OCI-LY1 (cell line): Measurements from ENCODE around the gene SERTAD2.

Experiments used
- H2AFZ ChIP-seq: fragments of 200-600 bp; sonication (generic), shearing (Covaris generic); 2 replicates; pipeline ENCODE4 v1.6.0; 2014; ENCODE audit warnings: antibody characterized with exemption, mild to moderate bottlenecking, low read length
- H3F3A ChIP-seq: fragments of 200-600 bp; sonication (generic), shearing (Covaris generic); 2 replicates; pipeline ENCODE4 v1.6.0; 2014; ENCODE audit warnings: mild to moderate bottlenecking, antibody characterized with exemption, low read length, moderate library complexity; ENCODE audit not compliant: insufficient read depth
- H3K27ac ChIP-seq: fragments of 200-600 bp; sonication (generic); 2 replicates; pipeline ENCODE4 v1.5.1; 2014; ENCODE audit warnings: low read length, mixed run types, mild to moderate bottlenecking, low read depth; ENCODE audit not compliant: poor library complexity, severe bottlenecking
- H3K27me3 ChIP-seq: fragments of 200-600 bp; sonication (generic); 2 replicates; pipeline ENCODE4 v1.6.0; 2014; ENCODE audit warnings: antibody characterized with exemption, mild to moderate bottlenecking, low read length, moderate library complexity; ENCODE audit not compliant: insufficient read depth
- H3K36me3 ChIP-seq: fragments of 200-600 bp; sonication (generic); 2 replicates; pipeline ENCODE4 v1.6.1; 2014; ENCODE audit warnings: mild to moderate bottlenecking, antibody characterized with exemption, low read length, moderate library complexity, mixed read lengths; ENCODE audit not compliant: insufficient read depth
- H3K4me1 ChIP-seq: fragments of 200-600 bp; sonication (generic); 2 replicates; pipeline ENCODE4 v1.5.1; 2014; ENCODE audit warnings: mild to moderate bottlenecking, low read length, moderate library complexity; ENCODE audit not compliant: insufficient read depth, severe bottlenecking
- H3K4me2 ChIP-seq: fragments of 200-600 bp; sonication (generic), shearing (Covaris generic); 2 replicates; pipeline ENCODE4 v1.6.1; 2014; ENCODE audit warnings: low read length
- H3K4me3 ChIP-seq: fragments of 200-600 bp; sonication (generic); 2 replicates; pipeline ENCODE4 v1.5.1; 2014; ENCODE audit warnings: low read length, low read depth, mild to moderate bottlenecking, mixed read lengths; ENCODE audit not compliant: poor library complexity, severe bottlenecking
- H3K79me2 ChIP-seq: fragments of 200-600 bp; shearing (Covaris generic); 2 replicates; pipeline ENCODE4 v1.6.1; 2016; ENCODE audit warnings: mixed run types, low read length, mixed read lengths; ENCODE audit not compliant: insufficient read depth
- H3K9ac ChIP-seq: fragments of 200-600 bp; sonication (generic), shearing (Covaris generic); 2 replicates; pipeline ENCODE4 v1.6.1; 2014; ENCODE audit warnings: mild to moderate bottlenecking, low read length, mixed read lengths
- H3K9me2 ChIP-seq: fragments of 200-600 bp; sonication (generic), shearing (Covaris generic); 2 replicates; pipeline ENCODE4 v1.6.1; 2014; ENCODE audit warnings: low read depth, mild to moderate bottlenecking, low read length, mixed read lengths
- H3K9me3 ChIP-seq: fragments of 200-600 bp; shearing (Covaris generic); 2 replicates; pipeline ENCODE4 v1.6.1; 2014; ENCODE audit warnings: low read length, mixed read lengths
- H4K20me1 ChIP-seq: fragments of 200-600 bp; sonication (generic), shearing (Covaris generic); 2 replicates; pipeline ENCODE4 v1.6.0; 2016; ENCODE audit warnings: mild to moderate bottlenecking, low read length; ENCODE audit not compliant: insufficient read depth
- CTCF ChIP-seq: fragments of 200-600 bp; sonication (generic), shearing (Covaris generic); IDR thresholded peaks from 2 replicates; pipeline ENCODE4 v1.5.1; 2017; ENCODE audit warnings: mild to moderate bottlenecking, antibody characterized with exemption, low read length, moderate library complexity, mixed read lengths
- EZH2 ChIP-seq: fragments of 200-600 bp; sonication (generic), shearing (Covaris generic); IDR thresholded peaks from 2 replicates; pipeline ENCODE4 v1.8.0; 2017; ENCODE audit warnings: borderline replicate concordance, mixed run types, mild to moderate bottlenecking, antibody characterized with exemption, low read length, moderate library complexity, mixed read lengths

The SERTAD2 gene

GRCh38 chr2:64672708-64673107, 19.0 kb upstream of the SERTAD2 start:
- peak overlapping the region; percentile 25 for H3K4me2 ChIP-seq
- peak overlapping the region; percentile 19; the same call in 1 of the 2 replicates for H3K9ac ChIP-seq
- peak overlapping the region; percentile 76 for H3K27ac ChIP-seq
- H3K9me3 ChIP-seq, result no peaks in the 10 kb centered on the region
- TF ChIP-seq CTCF (no peak), EZH2 (no peak)
- no peaks in the 10 kb centered on the region for H3F3A ChIP-seq
- H3K79me2 ChIP-seq, result no peaks in the 10 kb centered on the region; the same call in none of the 2 replicates
- H2AFZ ChIP-seq, result no peak overlapping the region
- H3K27me3 ChIP-seq, result no peaks in the 10 kb centered on the region
- H3K4me3 ChIP-seq, result no peak overlapping the region
- no peaks in the 10 kb centered on the region for H4K20me1 ChIP-seq
- H3K4me1 ChIP-seq, result peaks cover 81% of the 10 kb centered on the region
- no peaks in the 10 kb centered on the region for H3K9me2 ChIP-seq
- no peaks in the 10 kb centered on the region for H3K36me3 ChIP-seq

GRCh38 chr2:64670047-64670446, 16.3 kb upstream of the SERTAD2 start:
- peaks cover 89% of the 10 kb centered on the region for H3K4me1 ChIP-seq
- no peaks in the 10 kb centered on the region for H4K20me1 ChIP-seq

GRCh38 chr2:64669288-64669687, 15.6 kb upstream of the SERTAD2 start:
- peak overlapping the region; percentile 99 for H3K27ac ChIP-seq
- no peak overlapping the region for H3K9ac ChIP-seq
- no peaks in the 10 kb centered on the region for H3K9me3 ChIP-seq
- no peaks in the 10 kb centered on the region for H3F3A ChIP-seq
- no peak overlapping the region for H3K4me3 ChIP-seq
- no peaks in the 10 kb centered on the region for H3K9me2 ChIP-seq
- no peaks in the 10 kb centered on the region for H3K36me3 ChIP-seq
- H4K20me1 ChIP-seq, result no peaks in the 10 kb centered on the region
- H3K27me3 ChIP-seq, result no peaks in the 10 kb centered on the region
- TF ChIP-seq EZH2 (no peak), CTCF (no peak)
- peaks cover 89% of the 10 kb centered on the region for H3K4me1 ChIP-seq
- no peaks in the 10 kb centered on the region; the same call in 1 of the 2 replicates for H3K79me2 ChIP-seq
- H2AFZ ChIP-seq, result no peak overlapping the region
- no peak overlapping the region for H3K4me2 ChIP-seq

More at GRCh38 chr2:64670047-64670446, 16.3 kb upstream of the SERTAD2 start:
- peak overlapping the region; percentile 99 for H3K27ac ChIP-seq
- no peaks in the 10 kb centered on the region for H3K9me2 ChIP-seq
- no peaks in the 10 kb centered on the region for H3F3A ChIP-seq
- no peak overlapping the region for H3K4me2 ChIP-seq
- TF ChIP-seq CTCF, result no peak
- no peak for TF ChIP-seq EZH2
- no peak overlapping the region for H2AFZ ChIP-seq
- no peak overlapping the region for H3K9ac ChIP-seq
- no peaks in the 10 kb centered on the region; the same call in none of the 2 replicates for H3K79me2 ChIP-seq
- no peak overlapping the region for H3K4me3 ChIP-seq
- H3K27me3 ChIP-seq, result no peaks in the 10 kb centered on the region
- H3K36me3 ChIP-seq, result no peaks in the 10 kb centered on the region
- no peaks in the 10 kb centered on the region for H3K9me3 ChIP-seq
